IMR-90 (cell line): ENCODE measurements around the gene EHD4. TPM values are rescaled to one million over a fixed set of nuclear protein-coding genes. Genes with fewer than 3 reads are reported as not detected.

Experiments used
- ATAC-seq: fragments of 200-7000 bp; cut with Tn5 transposase; 2 replicates; pipeline ENCODE4 v1.9.1; 2020; ENCODE audit warnings: low read depth, mild to moderate bottlenecking, moderate library complexity
- BruUV-seq: library from RNA; stranded (reverse); fragments of 400-500 nt; replicated peaks from 2 replicates; lab custom pipeline; 2021; lab: Mats Ljungman, UMichigan
- CTCF ChIA-PET: fragments of 300-600 bp; formaldehyde crosslinking; extraction: SDS; loops from one replicate; lab custom pipeline; 2021; ENCODE audit warnings: antibody characterized with exemption; lab: Yijun Ruan, JAX
- POLR2A ChIA-PET: fragments of 300-600 bp; sonication (Branson Sonifier 250); formaldehyde crosslinking; loops from one replicate; lab custom pipeline; 2022; ENCODE audit warnings: antibody characterized with exemption; ENCODE audit not compliant: unreplicated experiment; lab: Charles Lee
- DNase-seq: peaks from one replicate; pipeline ENCODE4 v3.0.0; 2013
- H2AFZ ChIP-seq: replicated peaks from 2 replicates; pipeline ENCODE3; 2013; ENCODE audit warnings: low read length, mild to moderate bottlenecking; ENCODE audit not compliant: poor library complexity
- H2AK5ac ChIP-seq: 2 replicates; pipeline ENCODE4 v1.6.1; 2013; ENCODE audit warnings: low read depth, low read length, inconsistent platforms
- H2AK9ac ChIP-seq: replicated peaks from 2 replicates; pipeline ENCODE3; 2013; ENCODE audit warnings: mild to moderate bottlenecking, low read depth, low read length, moderate library complexity; ENCODE audit not compliant: poor library complexity
- H2BK120ac ChIP-seq: 2 replicates; pipeline ENCODE4 v1.6.1; 2013; ENCODE audit warnings: low read depth, low read length, inconsistent platforms
- H2BK15ac ChIP-seq: 3 replicates; pipeline ENCODE4 v1.6.1; 2013; ENCODE audit warnings: low read depth, low read length, inconsistent platforms
- H2BK20ac ChIP-seq: 2 replicates; pipeline ENCODE4 v1.6.1; 2013; ENCODE audit warnings: low read depth, mild to moderate bottlenecking, inconsistent platforms, low read length, moderate library complexity
- H2BK5ac ChIP-seq: 2 replicates; pipeline ENCODE4 v1.6.1; 2013; ENCODE audit warnings: mild to moderate bottlenecking, low read depth, low read length, inconsistent platforms; ENCODE audit not compliant: poor library complexity, severe bottlenecking
- H3K14ac ChIP-seq: replicated peaks from 2 replicates; pipeline ENCODE4 v1.6.1; 2013; ENCODE audit warnings: low read depth, low read length, inconsistent platforms
- H3K18ac ChIP-seq: 2 replicates; pipeline ENCODE4 v1.6.1; 2013; ENCODE audit warnings: low read depth, low read length, control low read depth
- H3K23ac ChIP-seq: 2 replicates; pipeline ENCODE4 v1.6.1; 2013; ENCODE audit warnings: low read depth, low read length, inconsistent platforms
- H3K27ac ChIP-seq: 2 replicates; pipeline ENCODE4 v1.5.1; 2013; ENCODE audit warnings: mild to moderate bottlenecking, control low read depth, low read length; ENCODE audit not compliant: insufficient read depth
- H3K27me3 ChIP-seq: 2 replicates; pipeline ENCODE4 v1.6.1; 2013; ENCODE audit warnings: low read length; ENCODE audit not compliant: control insufficient read depth, insufficient read depth
- H3K36me3 ChIP-seq: 2 replicates; pipeline ENCODE4 v1.6.1; 2013; ENCODE audit warnings: low read length, mixed read lengths; ENCODE audit not compliant: control insufficient read depth, insufficient read depth
- H3K4ac ChIP-seq: 2 replicates; pipeline ENCODE4 v1.6.1; 2013; ENCODE audit warnings: low read depth, low read length, inconsistent platforms
- H3K4me1 ChIP-seq: 2 replicates; pipeline ENCODE4 v1.6.1; 2013; ENCODE audit warnings: low read length, mixed read lengths; ENCODE audit not compliant: control insufficient read depth, insufficient read depth
- H3K4me2 ChIP-seq: 2 replicates; pipeline ENCODE4 v1.6.1; 2013; ENCODE audit warnings: low read depth, mild to moderate bottlenecking, control low read depth, low read length, moderate library complexity
- H3K4me3 ChIP-seq: 2 replicates; pipeline ENCODE4 v1.5.1; 2013; ENCODE audit warnings: low read depth, mild to moderate bottlenecking, control low read depth, low read length, moderate library complexity; ENCODE audit not compliant: insufficient read depth
- H3K56ac ChIP-seq: 2 replicates; pipeline ENCODE4 v1.6.1; 2013; ENCODE audit warnings: low read length, inconsistent platforms; ENCODE audit not compliant: insufficient read depth; ENCODE audit errors: extremely low read depth
- H3K79me1 ChIP-seq, 2 experiments: 2 replicates each; pipeline ENCODE4 v1.6.1; 2013; ENCODE audit warnings: low read length in 2 of 2, inconsistent platforms in 1 of 2, low read depth in 1 of 2
- H3K9ac ChIP-seq: 2 replicates; pipeline ENCODE4 v1.6.1; 2013; ENCODE audit warnings: low read depth, low read length, control low read depth
- H3K9me1 ChIP-seq: 2 replicates; pipeline ENCODE4 v1.6.1; 2013; ENCODE audit warnings: low read length, inconsistent platforms; ENCODE audit not compliant: insufficient read depth
- H3K9me3 ChIP-seq: 2 replicates; pipeline ENCODE4 v1.6.1; 2013; ENCODE audit warnings: low read length; ENCODE audit not compliant: control insufficient read depth, insufficient read depth
- H4K20me1 ChIP-seq: 2 replicates; pipeline ENCODE4 v1.6.1; 2013; ENCODE audit warnings: low read length, inconsistent platforms; ENCODE audit not compliant: insufficient read depth
- H4K5ac ChIP-seq: 2 replicates; pipeline ENCODE4 v1.6.1; 2013; ENCODE audit warnings: mild to moderate bottlenecking, low read depth, low read length, control low read depth
- H4K8ac ChIP-seq, 2 experiments: 2 replicates each; pipeline ENCODE4 v1.6.1; 2013; ENCODE audit warnings: low read depth in 2 of 2, low read length in 2 of 2, control low read depth in 1 of 2, inconsistent platforms in 1 of 2
- H4K91ac ChIP-seq: 2 replicates; pipeline ENCODE4 v1.6.1; 2013; ENCODE audit warnings: low read depth, low read length, inconsistent platforms; ENCODE audit not compliant: insufficient read depth
- MAZ ChIP-seq: IDR thresholded peaks from 2 replicates; pipeline ENCODE4 v1.6.1; 2012; ENCODE audit warnings: low read depth, mild to moderate bottlenecking, low read length, improper control_type of control experiment, moderate library complexity, borderline replicate concordance
- SMC3 ChIP-seq: fragments of 150-350 bp; IDR thresholded peaks from 2 replicates; pipeline ENCODE4 v1.6.1; 2016; ENCODE audit warnings: low read depth, mild to moderate bottlenecking, antibody characterized with exemption, low read length, moderate library complexity
- WGBS, 2 experiments: methylation state at CpG; one replicate each; pipeline versions ENCODE4 v1.1.5 to v1.1.7; 2013; ENCODE audit warnings: missing lambda C conversion rate in 2 of 2; ENCODE audit not compliant: insufficient read length in 1 of 2; ENCODE audit errors: extremely low coverage in 2 of 2; 5-methylcytosine and 5-hydroxymethylcytosine counted together
- dilution Hi-C: fragments of 300-500 bp; cut with HindIII; formaldehyde crosslinking; loops from one replicate; pipeline ENCODE4 v1.14.3; 2018; ENCODE audit warnings: low sequenced_read_pairs; ENCODE audit not compliant: unreplicated experiment
- in situ Hi-C: fragments of 300-500 bp; cut with MboI; formaldehyde crosslinking; loops from 3 replicates; pipeline ENCODE4 v1.14.3; 2019; ENCODE audit warnings: low sequenced_read_pairs, inconsistent platforms, mixed read lengths
- intact Hi-C: fragments of 100-400 bp; cut with micrococcal nuclease; formaldehyde crosslinking; loops from 2 replicates; pipeline ENCODE4 v1.10.0; 2022
- polyA plus RNA-seq, 3 experiments: library from polyadenylated mRNA; depleted of rRNA; stranded (reverse); fragments of >200 nt; gene quantifications; 2 replicates each; pipeline ENCODE4 v1.2.3, GENCODE V29; 2012; ENCODE audit warnings: low replicate concordance in 1 of 3
- total RNA-seq: library from RNA; depleted of rRNA; stranded (reverse); fragments of >200 nt; gene quantifications from 2 replicates; pipeline ENCODE4 v1.2.3, GENCODE V29; 2012

EHD4 gene
- total and polyA plus RNA-seq, 2 of the 4 experiments (the other 2 are of a cell fraction): 21.0 to 29.0 TPM

DNA sequence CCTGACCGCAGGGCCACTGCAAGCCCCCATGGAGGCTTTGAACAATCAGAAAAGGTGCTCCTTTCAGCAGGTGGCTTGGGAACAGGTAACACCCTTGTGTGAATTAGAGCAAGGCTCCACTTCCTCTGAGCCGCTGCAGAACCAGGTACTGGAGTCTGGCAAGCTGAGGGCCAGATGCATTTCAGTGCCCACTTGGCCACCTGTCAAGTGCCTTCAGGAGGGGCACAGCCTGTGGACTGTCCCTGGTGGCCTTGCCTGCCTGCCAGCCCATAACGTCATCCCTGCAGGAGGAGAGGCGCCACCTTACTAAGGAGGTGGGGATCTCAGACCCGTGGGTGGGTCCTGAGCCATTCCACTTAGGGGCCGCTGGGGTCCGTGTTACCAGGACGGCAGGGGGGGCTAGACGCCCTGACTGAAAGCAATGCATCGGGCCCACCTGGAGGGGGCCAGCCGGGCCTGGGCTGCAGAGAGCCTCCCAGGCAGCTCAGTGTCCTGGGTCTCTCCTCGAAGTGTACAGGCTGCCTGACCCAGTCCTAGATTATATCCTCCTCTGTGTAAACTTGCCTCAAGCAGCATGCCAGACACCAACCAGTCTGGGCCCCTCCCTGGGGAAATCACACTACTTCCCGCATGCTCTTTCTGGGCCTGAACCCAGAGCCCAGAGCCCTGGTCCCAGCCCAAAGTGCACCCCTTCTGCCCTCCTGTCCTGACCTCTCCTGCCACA is 94.6 kb downstream of the EHD4 start:
- no peaks in the 10 kb centered on the region for H3K36me3 ChIP-seq
- H3K79me1 ChIP-seq: no peaks in the 10 kb centered on the region
- H4K5ac ChIP-seq: no peak overlapping the region
- WGBS, 2 experiments: 78% methylated on average over 7 of the region's 13 CpGs; no CpG with 5 or more reads in 1 of the 2 experiments
- dilution Hi-C loops (no loop called here), in situ Hi-C loops (no loop called here), intact Hi-C loops (no loop called here)
- no peak overlapping the region for H3K14ac ChIP-seq
- H3K9me3 ChIP-seq: no peaks in the 10 kb centered on the region
- H3K56ac ChIP-seq: no peak overlapping the region
- H3K4me2 ChIP-seq: no peak overlapping the region
- H2AFZ ChIP-seq: no peak overlapping the region
- no peak overlapping the region for H3K9ac ChIP-seq
- no peak overlapping the region for H2BK120ac ChIP-seq
- no peak overlapping the region for H3K4ac ChIP-seq
- H2AK9ac ChIP-seq: no peak overlapping the region
- H3K9me1 ChIP-seq: no peaks in the 10 kb centered on the region
- ChIA-PET CTCF (no interaction called here), POLR2A (no interaction called here)
- no peak for ATAC-seq
- no peak overlapping the region for H3K4me3 ChIP-seq
- H4K91ac ChIP-seq: no peak overlapping the region
- DNase-seq: no peak
- TF ChIP-seq SMC3: no peak
- no peak for TF ChIP-seq MAZ
- H3K27me3 ChIP-seq: peaks cover 46% of the 10 kb centered on the region
- no peak overlapping the region for H3K27ac ChIP-seq
- 0 out of 2 replicates have a peak, but pooled peaks cover 2% of the 10 kb centered on the region for H3K4me1 ChIP-seq
- peaks cover 9% of the 10 kb centered on the region; the same call in 1 of the 2 replicates for H4K20me1 ChIP-seq
- no peak overlapping the region for H2BK20ac ChIP-seq
- no TSS peak for BruUV-seq
- no peak overlapping the region for H2AK5ac ChIP-seq
- no peak overlapping the region for H3K18ac ChIP-seq
- no peak overlapping the region for H4K8ac ChIP-seq
- no peak overlapping the region for H3K23ac ChIP-seq
- no peak overlapping the region for H2BK15ac ChIP-seq
- H2BK5ac ChIP-seq: no peak overlapping the region
